Stimulated activated CD8-positive, alpha-beta memory T cell treated with anti-CD3 and anti-CD28 coated beads, Interleukin-7, amount 100 ng/mL, for 24 hours (primary cell): ENCODE data around the gene CRACDL.
"Not testable (repeated sequence)": the region's sequence is repeated elsewhere in the genome, so short reads cannot be mapped to it uniquely, and the experiment has no call there.

Experiments used
- DNase-seq: peaks from one replicate; pipeline ENCODE4 v3.0.0-alpha.2; 2020; ENCODE audit warnings: low read depth

CRACDL gene

DNA sequence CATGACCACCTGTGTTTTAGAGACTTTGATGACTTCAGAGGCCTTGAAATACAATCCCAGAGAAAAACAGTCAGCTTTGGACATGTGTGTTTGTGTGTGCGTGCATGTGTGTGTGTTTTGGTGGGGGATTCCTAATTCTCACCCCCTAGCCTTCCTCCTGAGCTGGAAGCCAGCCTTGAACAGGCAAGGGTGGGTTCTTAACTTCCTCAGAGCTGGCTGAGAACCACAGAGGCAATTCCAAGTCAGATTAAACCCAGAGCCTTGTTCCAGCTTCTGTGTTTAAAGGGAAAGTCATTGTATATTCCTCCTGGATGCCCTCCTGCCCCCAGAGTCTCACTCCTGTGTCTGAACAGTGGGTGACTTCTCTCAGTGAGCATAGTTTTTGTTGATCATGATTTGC is 159.9 kb downstream of the CRACDL start:
- DNase-seq: no peak

DNA sequence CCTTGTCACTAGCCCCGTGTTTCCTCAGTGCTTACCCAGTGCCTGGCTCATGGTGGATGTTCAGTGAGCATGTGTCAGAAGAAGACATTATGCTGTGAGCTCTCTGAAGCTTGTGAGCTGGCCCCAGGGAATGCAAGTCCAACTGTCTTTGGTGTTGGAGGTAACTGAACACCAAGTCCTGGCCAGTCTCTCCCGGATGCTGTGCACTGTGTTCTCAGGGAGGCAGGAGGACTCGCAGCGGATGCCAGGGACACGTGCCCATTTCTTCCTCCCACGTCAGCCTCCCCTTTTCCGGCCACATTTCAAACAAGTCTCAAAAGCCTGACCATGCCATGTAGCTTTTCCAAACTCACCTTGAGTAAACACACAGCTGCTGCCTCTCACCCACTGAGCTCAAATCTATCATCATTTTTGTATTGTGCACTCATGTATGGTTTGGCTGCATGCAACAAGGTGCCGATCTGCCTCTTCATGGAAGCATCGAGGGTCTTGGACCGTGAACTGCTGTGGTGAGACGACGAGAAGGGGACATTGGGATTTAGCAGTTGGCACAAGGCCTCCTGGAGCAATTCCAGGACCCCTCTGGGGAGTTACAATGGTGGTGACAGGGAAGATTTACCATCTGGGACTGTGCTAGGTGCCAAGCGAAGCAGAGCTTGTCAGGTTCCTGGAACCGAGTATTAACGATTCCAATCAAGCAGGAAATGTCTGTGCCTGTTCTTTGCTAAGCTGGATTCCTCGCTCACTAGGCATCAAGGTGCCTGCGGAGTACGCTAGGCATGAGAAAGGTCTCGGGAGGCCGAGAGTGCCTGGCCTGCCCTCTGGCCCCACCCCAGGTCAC is 160.7 kb downstream of the CRACDL start:
- no peak for DNase-seq

DNA sequence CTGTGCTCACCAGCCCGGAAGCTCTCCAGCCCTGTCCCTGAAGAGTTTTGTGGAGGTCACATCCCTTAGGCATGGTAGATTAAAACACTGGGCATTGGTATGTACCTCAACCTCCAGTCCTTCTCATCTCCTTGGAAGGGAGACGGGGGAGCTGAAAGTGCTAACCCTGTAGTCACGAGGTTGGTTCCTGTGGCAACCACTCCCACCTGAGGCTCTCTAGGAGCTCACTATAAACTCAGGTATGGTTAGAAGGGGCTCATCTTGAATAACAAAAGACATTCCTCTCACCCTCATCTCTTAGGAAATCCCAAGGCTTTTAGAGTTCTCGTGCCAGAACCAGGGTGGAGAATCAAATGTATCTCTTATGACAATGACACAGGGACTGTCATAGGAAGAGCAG is 162.1 kb downstream of the CRACDL start:
- no peak for DNase-seq

DNA sequence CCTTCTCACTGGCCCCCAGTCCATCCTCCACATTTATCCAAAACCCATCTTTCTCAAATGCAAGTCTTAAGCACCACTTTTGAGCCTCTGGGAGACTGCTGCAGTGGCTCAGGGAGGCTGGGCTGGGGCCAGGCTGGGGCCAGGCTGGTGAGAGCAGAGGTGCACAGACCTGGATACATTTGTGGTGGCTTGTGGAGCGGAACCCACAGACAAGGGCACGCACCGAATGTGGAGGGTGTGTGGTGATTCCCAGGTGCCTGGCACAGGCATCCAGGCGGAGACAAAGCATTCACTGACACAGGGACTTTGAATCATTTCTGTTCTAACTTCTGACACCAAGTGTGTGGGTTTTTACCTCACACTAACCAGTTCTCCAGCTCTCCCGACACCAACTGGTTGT is 162.9 kb downstream of the CRACDL start:
- no peak for DNase-seq

DNA sequence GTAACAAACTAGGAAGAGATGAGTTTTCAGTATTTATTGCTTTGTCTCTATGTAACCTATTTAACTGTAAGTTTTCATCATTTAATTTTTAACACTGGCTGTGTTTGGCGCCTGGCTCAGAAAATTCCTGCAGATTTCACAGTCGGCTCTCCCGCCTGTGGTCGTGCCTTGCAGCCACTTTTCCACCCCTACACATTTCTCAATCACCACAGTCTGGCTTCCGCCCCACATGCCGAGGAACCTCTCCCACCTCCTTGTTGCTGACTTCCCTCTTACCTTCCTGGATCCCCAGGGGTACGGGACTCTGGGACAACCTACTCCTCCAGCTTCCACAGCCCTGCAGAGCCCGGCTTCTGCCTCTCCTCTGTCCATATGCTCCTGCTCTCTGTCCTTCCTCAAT is 163.5 kb downstream of the CRACDL start:
- no peak for DNase-seq

DNA sequence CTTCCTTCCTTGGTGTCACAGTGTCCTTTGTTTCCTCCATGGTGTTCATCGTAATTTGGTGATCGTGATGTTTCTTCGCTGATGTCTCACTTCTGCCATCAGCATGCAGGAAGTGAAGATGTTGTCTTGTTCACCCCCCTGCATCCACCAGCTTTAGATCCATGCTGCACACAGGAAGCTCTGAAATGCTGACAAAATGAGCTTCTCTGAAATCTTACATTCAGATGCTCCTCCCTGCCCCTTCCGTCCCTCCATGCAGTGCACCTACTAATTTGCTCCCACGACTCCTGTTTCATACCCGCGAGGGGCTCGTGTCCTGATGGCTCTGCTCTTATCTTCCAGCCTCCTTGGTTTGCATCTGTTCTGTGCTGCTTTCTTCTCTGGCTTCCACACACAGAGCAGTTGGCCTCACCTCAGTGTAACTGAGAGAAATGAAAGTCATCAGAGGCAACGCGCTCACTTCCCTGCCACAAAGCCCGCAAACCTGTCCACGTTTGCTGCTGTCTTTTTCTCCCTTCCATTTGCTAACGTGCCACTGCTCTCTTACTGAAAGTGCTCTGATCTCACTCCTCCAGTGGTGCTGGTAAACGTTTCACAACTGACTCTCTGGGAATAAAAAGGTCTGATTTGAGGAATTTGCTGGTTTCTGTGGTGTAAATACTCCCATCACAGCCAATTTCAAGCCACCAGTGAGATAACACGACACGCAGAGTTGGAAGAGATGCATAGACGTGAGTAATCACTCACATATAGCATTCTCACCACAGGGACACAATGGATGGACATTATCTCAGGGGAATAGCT is 164.1 kb downstream of the CRACDL start:
- no peak for DNase-seq

DNA sequence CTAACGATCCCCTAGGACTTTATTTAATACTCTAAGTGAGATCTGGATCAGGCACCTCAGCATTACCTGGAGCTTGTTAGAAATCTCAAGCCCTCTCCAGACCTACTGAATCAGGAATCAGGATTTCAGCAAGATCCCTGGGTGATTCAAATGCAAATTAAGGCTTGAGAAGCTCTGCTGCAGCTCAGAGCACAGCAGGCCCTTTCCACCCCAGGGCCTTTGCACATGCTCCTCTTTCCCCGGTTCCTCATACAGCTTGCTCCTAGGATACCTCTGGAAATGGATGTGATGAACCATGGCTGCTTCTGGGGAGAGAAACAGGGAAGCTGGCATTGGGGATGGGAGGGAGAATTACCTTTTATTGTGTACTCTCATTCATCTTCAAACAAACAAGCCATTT is 164.8 kb downstream of the CRACDL start:
- no peak for DNase-seq

DNA sequence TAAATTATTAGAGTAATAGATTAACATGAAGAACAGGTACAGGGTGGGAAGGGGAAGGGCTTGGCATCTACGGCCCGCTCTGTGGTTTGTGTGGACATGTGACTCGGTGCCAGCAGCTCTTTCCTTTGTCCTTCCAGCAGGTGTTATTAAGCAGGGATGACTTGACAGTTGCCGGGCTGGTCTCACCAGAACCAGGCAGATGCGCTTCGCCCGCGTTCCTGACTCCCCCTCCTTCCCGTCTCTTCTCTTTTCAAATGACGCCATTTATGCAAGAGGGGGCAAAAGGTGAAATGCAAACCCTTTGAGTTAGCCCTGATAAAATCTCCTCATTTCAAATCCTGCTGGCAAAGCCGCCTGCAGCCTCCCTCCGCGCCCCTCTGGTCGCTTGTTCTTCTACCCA is 166.2 kb downstream of the CRACDL start:
- no peak for DNase-seq

DNA sequence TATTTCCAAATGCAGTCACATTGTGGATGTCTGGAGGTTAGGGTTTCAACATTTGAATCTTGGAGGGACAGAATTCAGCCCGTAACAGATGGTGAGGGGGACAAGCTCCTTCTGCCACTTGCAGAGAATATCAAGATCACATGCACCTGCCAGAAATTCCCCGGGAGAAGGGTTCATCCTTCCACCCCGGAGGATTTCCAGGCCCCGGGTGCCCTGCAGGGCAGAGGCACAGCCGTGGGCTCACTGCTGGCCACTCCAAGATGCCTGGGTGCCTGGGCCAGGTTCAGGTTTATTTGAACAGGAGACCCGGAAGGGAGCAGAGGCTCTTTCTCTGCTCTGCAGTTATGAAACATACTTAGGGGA is 166.9 kb downstream of the CRACDL start:
- DNase-seq: no peak

DNA sequence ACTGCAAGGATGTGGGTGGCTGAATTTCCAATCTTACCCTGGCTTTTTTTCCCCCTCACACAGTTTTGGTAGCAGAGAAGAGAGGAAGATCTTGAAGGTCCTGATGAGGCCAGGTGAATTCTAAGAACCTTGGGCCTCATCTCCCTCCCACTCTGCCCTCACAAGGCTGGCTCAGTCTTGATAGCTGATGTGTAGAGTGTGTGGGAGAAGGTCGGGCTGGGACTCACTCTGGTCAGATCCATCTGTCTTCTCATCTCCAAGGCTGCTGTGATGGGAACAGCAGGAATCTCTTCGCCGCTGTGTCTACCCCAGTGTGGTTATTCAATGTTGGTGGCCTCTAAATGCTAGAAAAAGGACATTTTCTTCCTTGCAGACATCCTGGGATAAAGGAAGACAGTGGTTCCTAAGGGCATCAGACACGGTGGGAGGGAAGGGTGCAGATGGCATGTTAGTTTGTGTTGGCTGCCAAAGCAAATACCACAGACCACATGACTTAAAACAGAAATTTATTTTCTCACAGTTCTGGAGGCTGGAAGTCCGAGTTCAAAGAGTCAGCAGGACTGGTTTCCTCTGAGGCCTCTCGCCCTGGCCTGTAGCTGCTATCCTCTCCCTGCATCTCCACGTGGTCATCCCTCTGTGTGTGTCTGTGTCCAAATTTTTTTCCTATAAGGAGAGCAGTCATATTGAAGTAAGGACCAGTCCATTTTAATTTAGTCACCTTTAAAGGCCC is 167.5 kb downstream of the CRACDL start:
- no peak for DNase-seq

DNA sequence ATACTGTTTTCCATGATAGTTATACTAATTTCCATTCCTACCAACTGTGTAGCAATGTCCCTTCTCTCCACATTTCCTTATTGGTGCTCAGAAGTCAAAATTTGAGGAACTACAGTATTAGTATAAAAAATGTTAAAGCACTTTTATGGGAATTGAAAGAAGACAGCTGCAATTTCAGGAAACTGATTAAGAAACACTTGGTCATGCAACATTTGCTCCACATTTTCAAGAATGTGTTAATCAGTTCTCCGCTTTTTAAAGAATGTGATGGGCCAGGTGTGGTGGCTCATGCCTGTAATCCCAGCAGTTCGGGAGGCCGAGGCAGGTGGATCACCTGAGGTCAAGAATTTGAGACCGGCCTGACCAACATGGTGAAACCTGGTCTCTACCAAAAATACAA is 171.5 kb downstream of the CRACDL start:
- no peak for DNase-seq

DNA sequence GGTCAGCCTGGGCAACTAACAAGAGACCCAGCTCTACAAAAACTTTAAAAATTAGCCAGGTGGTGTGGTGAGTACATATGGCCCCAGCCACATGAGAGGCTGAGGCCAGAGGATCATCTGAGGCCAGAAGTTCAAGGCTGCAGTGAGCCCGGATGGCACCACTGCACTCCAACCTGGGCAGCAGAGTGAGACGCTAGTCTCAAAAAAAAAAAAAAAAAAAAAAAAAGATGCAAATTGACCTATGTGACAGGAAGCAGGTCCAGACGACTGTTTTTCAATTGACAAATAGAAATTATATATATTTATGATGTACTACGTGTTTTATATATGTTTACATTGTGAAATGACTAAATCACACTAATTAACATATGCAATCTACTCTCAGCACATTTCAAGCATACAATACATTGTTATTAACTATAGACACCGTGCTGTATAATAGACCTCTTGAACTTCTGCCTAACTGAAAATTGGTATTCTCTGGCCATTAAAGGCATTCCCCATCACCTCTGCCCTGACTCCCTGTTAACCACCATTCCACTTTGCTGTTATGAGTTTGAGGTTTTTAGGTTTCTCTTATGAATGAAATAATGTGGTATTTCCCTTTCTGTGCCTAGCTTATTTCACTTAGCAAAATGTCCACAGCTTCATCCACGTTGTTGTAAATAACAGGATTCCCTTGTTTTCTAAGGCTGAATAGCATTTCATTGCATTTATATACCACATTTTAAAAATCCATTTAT is 172.6 kb downstream of the CRACDL start:
- DNase-seq: no peak

DNA sequence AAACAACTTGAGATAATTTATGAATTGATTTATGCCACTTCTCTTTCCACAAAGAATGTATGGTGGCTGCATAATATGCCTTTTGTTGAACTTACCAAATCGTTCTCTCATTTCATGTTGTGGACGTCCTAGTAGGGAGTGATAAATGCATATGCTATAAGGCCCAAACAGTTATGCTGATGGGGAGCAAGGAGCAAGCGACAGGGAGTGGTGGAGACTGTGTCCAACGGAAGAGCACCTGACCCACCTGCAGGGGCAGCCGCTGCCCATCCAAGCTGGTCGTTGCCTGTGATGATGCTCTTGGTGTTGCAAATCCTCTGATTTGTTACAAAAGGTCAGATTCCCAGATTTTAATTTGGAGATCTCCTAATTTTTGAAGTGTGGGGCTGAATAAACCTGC is 174.1 kb downstream of the CRACDL start:
- no peak for DNase-seq

DNA sequence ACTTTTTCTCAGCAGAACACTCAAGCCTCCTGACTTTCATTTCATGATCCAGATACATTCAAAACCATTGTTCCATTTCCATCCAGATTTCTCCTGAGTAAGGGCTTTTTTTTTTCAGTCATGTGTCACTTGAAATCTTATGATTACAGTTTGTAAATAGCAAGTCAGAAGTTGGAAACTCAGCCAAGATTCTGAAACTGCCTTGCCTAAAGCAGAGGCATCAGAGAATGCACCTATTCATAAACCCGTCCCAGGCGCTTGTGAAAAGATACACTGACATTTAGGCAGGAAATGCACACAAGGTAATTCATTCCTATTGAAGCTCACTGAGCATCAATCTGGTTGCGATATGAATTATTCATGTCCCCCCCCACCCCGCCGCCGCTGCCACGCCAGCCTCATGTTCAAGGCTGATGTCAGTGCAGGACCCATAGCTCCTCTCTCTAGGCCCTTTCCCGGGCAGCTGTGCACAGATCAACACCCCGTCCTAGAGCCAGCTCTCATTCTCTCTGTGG is 174.7 kb downstream of the CRACDL start:
- no peak for DNase-seq

DNA sequence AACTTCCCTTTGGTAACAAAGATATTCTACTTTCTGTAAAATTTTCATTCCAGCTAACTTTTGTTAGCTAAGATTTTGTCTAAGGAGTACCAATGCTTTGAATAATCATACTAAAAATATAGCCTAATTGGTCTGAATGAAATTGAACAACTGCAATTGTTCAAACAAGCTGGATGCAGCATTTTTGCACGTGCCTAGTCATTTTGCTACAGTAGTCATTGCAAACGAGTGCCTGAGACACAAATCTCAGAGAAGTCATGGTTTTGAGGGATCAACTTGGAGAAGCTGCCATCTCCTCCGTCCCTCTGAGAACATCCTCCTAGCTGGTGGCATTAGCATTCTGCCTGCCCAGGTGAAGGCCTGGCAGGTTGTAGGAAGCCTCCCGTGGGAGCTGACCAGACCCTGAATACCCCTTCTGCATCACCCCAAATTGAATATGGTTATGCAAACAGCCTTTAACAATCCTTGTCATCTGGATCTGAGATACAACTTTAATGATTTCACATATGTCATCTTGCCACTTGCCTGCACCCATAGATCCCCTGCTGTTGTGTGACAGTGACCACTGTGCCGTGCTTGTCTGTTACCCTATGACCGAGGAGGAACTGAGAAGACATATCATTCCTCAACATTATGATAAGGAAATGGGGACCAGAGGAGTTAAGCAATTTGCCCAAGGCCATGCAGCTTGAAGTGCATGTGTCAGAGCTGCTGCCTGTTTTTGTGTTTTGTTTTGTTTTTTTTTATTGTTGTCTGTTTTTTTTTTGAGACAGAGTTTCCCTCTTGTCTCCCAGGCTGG is 176.0 kb downstream of the CRACDL start:
- DNase-seq: no peak

DNA sequence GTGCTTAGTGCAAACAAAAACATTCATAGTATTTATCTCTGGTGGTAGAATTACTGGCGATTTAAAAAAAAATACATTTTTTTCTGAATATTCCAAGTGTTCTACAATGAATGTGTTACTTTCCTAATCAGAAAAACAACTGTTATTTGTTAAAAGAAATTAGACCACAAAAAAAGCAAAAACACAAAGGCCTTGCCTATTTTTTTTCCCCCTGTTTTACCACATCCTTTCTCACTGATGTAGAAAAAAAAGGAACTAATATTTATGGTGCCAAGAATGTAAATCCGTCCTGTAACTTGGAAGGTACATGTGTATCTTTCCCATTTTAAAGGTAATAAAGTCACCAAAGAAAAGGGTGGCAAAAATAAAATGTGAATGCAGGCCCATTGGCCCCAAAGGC is 176.7 kb downstream of the CRACDL start:
- DNase-seq: no peak

DNA sequence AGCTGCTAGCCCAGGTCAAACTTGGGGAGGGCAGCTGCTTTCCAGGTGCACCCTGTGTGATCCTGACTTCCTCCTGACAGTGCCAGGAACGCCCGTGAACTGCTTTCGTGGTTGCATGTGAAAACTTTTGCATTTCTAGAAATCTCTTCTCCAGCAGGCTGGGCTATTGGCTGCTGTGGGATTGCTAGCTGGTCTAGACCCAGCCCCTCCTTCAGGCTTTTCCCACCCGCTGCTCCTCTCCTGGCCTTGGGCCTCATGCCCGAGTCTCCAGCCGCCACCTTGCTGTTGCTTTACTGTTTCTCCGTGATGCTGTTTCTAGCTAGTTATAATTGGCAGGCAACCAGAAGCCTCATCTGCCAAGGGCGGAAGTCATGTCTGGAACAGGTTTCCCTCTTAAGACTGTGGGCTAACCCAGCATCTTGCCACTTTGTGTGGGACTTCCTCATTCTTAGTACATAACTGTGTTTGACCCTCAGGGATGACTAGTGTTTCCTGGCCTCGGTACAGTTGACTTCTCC is 178.1 kb downstream of the CRACDL start:
- DNase-seq: no peak

DNA sequence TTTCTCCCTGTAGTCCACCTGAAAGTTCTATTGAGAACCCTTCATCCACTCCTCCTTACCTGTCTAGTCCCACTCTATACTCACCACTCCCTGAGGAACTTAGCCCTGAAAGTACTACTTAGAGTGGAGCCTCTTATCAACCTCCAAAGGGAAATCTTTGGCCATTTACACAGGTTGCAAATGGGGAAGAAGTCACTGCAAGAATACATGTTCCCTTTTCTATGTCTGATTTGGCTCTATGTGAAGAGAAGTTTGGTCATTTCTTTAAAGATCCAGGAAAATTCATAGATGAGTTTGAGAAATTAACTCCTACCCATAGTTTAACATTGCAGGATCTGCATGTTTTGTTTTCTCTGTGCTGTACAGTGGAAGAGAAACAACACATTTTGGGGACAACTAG is 182.2 kb downstream of the CRACDL start:
- DNase-seq: no peak

DNA sequence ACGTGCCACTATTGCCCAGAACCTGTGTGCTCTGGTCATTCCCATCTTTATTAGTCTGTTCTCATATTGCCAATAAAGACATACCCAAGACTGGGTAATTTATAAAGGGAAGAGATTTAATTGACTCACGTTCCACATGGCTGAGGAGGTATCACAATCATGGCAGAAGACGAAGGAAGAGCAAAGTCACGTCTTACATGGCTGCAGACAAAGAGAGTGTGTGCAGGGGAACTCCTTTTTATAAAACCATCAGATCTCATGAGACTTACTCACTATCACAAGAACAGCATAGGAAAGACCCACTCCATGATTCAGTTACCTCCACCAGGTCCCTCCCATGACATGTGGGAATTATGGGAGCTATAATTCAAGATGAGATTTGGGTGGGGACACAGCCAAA is 183.3 kb downstream of the CRACDL start:
- not testable (repeated sequence) for DNase-seq

DNA sequence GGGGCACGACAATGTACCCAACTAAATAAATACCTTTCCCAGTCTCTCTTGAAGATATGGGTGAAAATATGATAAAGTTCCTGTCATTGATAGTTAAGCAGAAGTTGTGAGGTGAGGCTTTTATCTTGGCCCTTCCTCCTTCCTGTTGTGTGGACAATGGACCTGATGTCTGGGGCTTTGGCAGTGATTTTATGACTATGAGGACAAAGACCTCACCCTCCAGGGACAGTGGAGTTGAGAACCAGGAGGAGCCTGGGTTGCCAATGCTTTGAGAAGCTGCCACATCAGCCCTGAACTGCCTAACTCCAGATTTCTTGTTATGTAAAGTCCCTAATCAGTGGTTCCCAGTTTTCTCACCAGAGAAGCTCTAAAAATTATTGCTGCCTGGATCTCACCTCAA is 184.3 kb downstream of the CRACDL start:
- no peak for DNase-seq
